ENCODE data around the gene ARFGAP2.

The ARFGAP2 gene

DNA sequence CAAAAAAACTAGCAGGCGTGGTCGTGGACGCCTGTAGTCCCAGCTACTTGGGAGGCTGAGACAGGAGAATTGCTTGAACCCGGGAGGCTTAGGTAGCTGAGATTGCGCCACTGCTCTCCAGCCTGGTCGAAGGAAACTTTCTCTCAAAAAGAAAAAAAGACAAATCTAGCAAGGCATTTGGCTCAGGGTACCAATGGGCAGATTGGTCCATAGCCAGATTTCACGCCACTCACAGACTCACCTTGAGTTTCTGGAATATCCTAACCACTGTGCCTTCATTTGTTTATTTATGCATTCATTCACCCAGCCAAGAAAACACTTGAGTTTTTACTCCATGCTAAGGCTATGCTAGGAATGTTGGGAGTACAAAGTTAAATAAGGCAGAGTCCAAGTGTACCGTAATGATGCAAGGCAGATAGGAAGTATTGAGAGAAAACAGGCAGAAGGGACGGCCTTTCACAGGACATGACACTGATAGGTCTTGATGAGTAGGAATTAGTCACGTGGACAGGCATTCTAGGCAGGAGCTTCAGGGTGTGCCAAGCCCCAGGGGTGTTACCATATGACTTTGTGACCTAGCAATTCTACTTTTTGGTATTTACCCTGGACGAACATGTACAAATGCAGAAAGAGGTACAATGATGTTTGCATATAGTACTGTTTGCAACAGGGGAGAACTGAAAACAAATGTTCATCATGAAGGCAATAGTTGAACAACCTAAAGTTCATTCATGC lies 12.6 kb upstream of the ARFGAP2 start:
- Histone ChIP-seq H3K27ac (no peak overlapping the region), H3K4me3 (no peak overlapping the region)

GRCh38 chr11:47188259-47188658 lies 11.6 kb upstream of the ARFGAP2 start:
- H3K27ac ChIP-seq: peak overlapping the region in 2 of 21 experiments; percentile 26 to 96
- H3K4me3 ChIP-seq: no peak overlapping the region

DNA sequence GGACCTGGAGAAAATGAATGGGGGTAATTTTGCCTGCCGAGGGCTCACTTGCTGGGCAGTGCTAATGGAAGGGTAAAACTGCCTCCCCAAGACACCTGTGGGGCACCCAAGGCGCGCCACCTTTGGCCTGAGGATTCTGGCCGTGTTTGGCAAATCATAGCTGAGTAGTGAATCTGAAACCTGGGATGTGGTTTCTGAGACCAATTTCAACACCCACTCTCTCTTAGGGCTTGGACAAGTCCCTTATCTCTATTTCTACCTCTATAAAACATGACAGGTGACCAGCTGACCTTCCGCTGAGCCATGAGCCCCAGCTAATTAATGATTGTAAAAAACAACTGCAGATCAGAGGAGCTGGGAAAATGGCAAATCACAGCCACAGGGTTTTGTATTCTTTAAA lies 11.0 kb upstream of the ARFGAP2 start:
- H3K4me3 ChIP-seq: peak overlapping the region in 2 of 7 experiments; percentile 72 to 81
- H3K27ac ChIP-seq: peak overlapping the region in 5 of 21 experiments; percentile 16 to 96 (median 86)

DNA sequence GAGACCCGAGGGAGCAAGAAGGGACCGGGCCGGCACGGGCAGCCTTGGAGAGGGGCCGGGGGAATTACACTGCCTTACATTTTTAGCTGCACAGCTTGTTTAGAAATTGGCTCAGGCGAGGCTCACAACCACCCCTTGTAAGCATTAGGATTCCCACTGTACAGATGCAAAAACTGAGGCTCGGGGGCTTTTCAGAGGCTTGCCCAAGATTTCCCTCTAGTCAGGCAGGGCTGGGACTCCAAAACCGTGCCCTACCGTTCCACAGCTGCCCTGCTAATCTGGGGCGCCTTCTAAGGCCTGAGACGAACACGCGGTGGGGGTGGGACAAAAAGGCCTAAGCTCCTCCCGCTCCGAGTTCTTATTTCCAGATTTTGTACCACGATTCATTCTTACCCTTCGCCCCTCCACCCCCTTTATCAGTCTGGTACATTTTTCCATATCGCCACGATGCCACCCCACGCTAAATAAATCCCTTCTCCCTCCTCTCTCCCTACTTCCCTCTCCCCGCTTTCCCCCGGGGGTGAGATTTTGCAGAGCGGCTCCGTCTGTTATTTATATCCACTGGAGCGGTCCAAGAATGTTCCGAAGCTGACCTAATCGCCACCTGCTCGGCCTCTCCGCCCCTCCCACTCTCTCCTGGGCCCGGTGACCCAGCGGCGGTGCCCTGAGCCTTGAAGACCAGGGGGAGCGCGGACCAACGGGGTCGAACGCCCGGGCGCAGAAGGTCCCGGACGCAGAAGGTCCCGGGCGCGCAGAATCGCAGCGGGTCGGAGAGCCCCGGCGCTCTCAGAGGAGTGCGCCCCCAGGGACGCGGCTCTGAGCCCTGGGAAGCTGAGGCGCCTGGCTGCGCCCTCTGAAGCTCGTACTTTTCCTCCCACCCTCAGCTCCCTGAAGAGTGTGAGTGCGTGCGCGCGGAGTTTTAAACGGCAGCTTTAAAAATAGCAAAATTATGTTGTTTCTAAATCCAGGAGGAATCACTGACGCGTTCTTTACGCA lies 10.3 kb upstream of the ARFGAP2 start:
- peak overlapping the region; percentile 59 to 81 (median 70) for H3K4me3 ChIP-seq
- H3K27ac ChIP-seq: peak overlapping the region in 16 of 21 experiments; percentile 16 to 96 (median 84)

- H3K4me3 ChIP-seq: peak within 1 kb of the TSS; percentile 59 to 81 (median 70)
- peak within 1 kb of the TSS; percentile 71 to 96 (median 84) for H3K27ac ChIP-seq
These were observed 9.5 kb upstream of the ARFGAP2 start, which contains the start of gene PACSIN3 for GRCh38 chr11:47186076-47186699. PACSIN3 (minus strand) TSS chr11:47186434; CDS start chr11:47182727, 3,707 bp downstream.

GRCh38 chr11:47185305-47186075 lies 8.8 kb upstream of the ARFGAP2 start:
- Histone ChIP-seq H3K27ac (peak overlapping the region; percentile 71 to 96 (median 84)), H3K4me3 (peak overlapping the region; percentile 59 to 81 (median 70))

DNA sequence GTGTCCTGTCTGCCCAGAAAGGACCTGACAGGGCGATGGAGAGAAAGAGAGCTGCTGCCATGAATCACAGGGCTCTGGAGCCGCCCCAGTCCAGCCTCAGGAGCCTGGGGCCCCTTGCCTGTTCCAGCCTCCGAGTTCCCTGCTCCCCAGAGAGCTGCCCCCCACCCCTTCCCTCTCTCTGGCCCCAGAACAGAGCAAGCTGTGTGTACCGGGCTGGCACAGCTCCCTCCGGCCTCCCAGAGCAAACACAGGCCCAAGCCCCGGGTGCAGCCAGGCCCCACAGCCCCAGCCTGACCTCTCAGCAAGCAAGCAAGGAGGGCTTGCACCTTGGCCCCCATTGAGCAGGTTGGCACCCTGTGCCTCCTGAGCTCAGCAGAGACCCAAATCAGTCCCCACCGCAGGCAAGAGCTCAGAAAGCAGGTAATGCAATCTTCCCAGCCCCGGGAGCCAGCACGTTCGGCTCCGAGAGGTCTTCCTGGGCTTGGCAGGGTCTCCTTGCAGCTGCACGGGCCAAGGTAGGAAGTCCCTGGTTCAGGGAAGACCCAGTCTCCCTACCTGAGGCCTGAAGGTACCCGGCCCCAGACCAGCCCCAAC lies 8.1 kb upstream of the ARFGAP2 start:
- peak overlapping the region; percentile 2 to 96 (median 84) for H3K27ac ChIP-seq
- H3K4me3 ChIP-seq: peak overlapping the region; percentile 59 to 81 (median 70)

DNA sequence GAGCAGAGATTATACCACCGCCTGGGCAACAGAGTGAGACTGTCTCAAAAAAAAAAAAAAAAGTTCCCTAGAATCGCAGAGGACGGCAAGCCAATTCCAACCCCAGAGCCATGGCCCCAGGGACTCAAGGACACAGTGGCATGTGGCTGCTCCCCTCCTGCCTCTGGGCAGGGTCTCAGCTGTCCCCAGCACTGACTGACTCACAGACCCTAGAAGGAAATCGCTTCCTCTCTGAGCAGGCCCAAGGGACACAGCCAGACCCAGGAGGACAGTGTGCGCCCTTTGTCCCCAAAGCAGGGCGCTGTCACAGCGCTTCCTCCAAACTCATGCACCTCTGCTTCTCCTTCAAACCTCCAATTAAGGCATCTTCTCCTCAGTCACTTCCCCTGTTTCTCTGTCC lies 7.3 kb upstream of the ARFGAP2 start:
- Histone ChIP-seq H3K4me3 (no peak overlapping the region), H3K27ac (peak overlapping the region in 8 of 21 experiments; percentile 80 to 96 (median 86))

- H3K27ac ChIP-seq: peak overlapping the region in 2 of 21 experiments; percentile 20 to 63
- no peak overlapping the region for H3K4me3 ChIP-seq
These were observed 6.6 kb upstream of the ARFGAP2 start for GRCh38 chr11:47183031-47183856.

- peak overlapping the region in 1 of 21 experiments; percentile 20 for H3K27ac ChIP-seq
- H3K4me3 ChIP-seq: no peak overlapping the region
These were observed 5.7 kb upstream of the ARFGAP2 start for GRCh38 chr11:47182380-47182779.

DNA sequence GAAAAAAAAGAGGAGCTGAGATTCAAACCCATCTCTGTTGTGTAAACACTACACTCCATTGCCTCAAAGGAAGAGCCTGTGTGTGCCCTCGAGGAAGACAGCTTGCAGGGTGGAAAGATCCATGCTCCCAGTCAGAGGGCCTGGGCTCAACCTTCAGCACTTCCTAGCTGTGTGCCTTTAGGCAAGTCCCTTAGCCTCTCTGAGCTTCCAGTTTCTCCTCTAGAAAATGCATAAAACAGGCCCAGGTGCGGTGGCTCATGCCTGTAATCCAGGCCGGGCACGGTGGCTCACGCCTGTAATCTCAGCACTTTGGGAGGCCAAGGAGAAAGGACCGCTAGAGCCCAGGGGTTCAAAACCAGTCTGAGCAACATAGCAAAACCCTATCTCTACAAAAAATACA lies 4.6 kb upstream of the ARFGAP2 start:
- Histone ChIP-seq H3K27ac (no peak overlapping the region), H3K4me3 (no peak overlapping the region)

DNA sequence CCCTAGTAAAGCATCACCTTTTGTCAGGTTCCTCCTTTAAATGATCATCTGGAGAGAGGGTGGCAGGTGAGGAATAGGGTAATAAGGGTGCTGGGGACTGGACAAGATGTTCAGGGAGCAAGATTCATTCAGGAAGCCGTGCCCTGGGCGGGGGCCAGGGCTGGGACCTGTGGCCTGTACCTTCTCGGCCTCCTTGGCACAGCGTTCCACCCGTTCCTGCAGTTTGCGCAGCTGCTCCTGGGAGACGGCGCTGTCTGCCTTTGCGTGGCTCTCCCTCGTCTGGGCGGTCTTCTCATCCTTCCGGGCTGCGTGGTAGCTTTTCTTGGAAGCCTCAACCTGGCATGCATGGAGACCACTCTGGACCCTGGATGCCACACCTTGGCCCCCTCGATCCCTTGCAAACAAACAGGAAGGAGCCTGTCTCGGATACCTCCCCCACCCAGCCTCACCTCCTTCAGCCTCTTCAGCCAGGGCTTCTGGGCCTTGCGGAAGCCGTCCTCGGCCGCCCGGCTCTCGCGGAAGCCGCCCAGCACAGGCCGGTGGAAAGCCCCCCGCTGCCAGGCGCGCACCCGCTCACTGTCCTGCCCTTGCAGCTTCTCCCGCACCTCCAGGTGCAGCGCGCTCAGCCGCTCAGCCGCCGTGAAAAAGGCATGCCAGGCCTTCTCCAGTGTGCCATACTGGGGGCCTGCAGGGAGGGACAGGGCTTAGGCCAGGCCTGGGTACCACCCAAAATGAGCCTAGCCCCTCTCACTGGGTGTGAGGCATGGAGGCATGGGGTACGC lies 3.5 kb upstream of the ARFGAP2 start:
- H3K4me3 ChIP-seq: no peak overlapping the region
- no peak overlapping the region for H3K27ac ChIP-seq

DNA sequence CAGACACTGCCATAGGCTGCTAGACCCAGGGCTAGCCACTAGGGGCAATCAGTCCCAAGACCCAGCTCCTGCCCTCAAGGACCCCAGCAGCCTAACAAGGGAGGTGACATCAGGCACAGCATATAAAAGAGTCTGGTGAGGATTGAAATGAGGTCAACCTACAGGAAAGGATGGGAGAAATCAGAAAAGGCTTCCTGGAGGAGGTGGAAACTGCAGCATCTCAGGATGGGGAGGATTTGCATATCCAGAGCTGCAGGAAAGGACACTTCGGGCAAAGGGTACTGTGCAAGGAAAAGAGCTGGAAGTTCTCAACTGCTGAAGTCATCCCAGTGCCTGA lies 2.9 kb upstream of the ARFGAP2 start:
- H3K27ac ChIP-seq: no peak overlapping the region
- H3K4me3 ChIP-seq: no peak overlapping the region

- H3K27ac ChIP-seq: peak overlapping the region in 8 of 21 experiments; percentile 92 to 99 (median 96)
- no peak overlapping the region for H3K4me3 ChIP-seq
These were observed 2.3 kb upstream of the ARFGAP2 start for GRCh38 chr11:47178737-47179654.

DNA sequence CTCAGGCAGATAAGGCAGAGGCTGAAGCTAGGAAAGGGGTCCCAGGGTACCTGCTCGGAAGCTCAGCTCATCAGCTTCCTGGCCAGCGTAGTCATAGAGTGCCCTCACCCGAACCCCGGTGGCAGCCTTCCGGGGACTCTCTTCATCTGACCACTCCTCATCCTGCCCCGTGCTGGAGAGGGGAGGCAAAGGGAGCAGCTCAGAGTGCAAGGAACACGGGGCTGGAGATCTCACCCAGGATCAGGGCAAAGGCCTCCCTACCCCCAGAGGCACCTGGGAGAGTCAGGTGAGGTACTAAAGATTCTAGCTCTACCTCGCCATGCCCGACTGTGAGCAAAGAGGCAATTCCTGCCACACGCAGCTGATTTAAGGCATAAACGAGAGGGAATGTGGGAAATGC lies 1.6 kb upstream of the ARFGAP2 start:
- peak overlapping the region in 16 of 21 experiments; percentile 91 to 99 (median 97) for H3K27ac ChIP-seq
- H3K4me3 ChIP-seq: no peak overlapping the region

DNA sequence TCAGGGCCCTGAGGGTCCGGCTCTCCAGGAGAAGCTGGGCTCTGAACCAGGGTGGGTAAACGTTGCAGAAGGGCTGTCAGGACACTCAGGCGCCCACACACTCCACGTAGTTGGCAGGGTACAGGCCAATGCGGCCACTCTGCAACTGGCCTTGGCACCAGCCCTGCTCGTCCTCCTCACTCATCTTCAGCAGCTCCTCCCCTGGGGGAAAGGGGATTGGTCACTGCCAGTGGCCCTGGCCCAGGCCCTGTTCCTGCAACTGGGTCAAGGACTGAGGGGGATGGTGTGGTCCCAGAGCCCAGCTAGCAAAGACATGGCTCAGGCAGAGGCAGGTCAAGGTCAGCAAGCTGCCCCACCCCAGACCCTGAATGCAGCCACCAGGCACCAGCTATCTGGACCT lies 1.2 kb upstream of the ARFGAP2 start:
- H3K27ac ChIP-seq: peak overlapping the region in 20 of 21 experiments; percentile 80 to 99 (median 97)
- H3K4me3 ChIP-seq: peak overlapping the region in 2 of 7 experiments; percentile 80 to 99

Measured in skin epidermis (tissue), 12 donors.